ENCODE results near the gene PLA2G2C. TPM values are rescaled to one million over a fixed set of nuclear protein-coding genes. Genes with fewer than 3 reads are reported as not detected.
"Not testable (repeated sequence)": the region's sequence is repeated elsewhere in the genome, so short reads cannot be mapped to it uniquely, and the experiment has no call there.

The PLA2G2C gene
- under 1 TPM in 3 of 4 donors, not detected in 1; 0.33 to 0.42 (median 0.40) TPM for total RNA-seq

GRCh38 chr1:20185834-20186782, at the start of gene PLA2G2C, which contains the start of gene UBXN10:
PLA2G2C (minus strand) TSS chr1:20186518; CDS start chr1:20177363, 9,155 bp downstream.
UBXN10 (plus strand) TSS chr1:20186096; CDS start chr1:20190562, 4,466 bp downstream.
- peak; percentile 95 for DNase-seq (ENCODE audit: extremely low spot score)
- WGBS, result under 1% methylated on average over 16 of the region's 52 CpGs
- Histone ChIP-seq H3K27ac (replicated peaks in 1 of 4) (peak within 1 kb of the TSS; percentile 86 to 93 (median 88)), H3K27me3 (peaks cover 0 to 8% (median 0%) of the 10 kb centered on the region in 4 donors), H3K4me3 (peak within 1 kb of the TSS; percentile 62 to 72 (median 67)), H3K4me1 (peaks cover 22 to 68% (median 64%) of the 10 kb centered on the region in 4 donors), H3K9me3 (no peaks in the 10 kb centered on the region), H3K36me3 (peaks cover 0 to 6% (median 2%) of the 10 kb centered on the region in 4 donors)
- TF ChIP-seq EP300 (IDR thresholded peaks at IDR 0.05) (no peak), POLR2A (IDR thresholded peaks at IDR 0.05; ENCODE audit: low read depth) (no peak), POLR2AphosphoS5 (IDR thresholded peaks at IDR 0.05) (peak; percentile 64 to 82), CTCF (IDR thresholded peaks at IDR 0.05) (no peak)
- intact Hi-C loops (cut with DNase I), result no loop called here

DNA sequence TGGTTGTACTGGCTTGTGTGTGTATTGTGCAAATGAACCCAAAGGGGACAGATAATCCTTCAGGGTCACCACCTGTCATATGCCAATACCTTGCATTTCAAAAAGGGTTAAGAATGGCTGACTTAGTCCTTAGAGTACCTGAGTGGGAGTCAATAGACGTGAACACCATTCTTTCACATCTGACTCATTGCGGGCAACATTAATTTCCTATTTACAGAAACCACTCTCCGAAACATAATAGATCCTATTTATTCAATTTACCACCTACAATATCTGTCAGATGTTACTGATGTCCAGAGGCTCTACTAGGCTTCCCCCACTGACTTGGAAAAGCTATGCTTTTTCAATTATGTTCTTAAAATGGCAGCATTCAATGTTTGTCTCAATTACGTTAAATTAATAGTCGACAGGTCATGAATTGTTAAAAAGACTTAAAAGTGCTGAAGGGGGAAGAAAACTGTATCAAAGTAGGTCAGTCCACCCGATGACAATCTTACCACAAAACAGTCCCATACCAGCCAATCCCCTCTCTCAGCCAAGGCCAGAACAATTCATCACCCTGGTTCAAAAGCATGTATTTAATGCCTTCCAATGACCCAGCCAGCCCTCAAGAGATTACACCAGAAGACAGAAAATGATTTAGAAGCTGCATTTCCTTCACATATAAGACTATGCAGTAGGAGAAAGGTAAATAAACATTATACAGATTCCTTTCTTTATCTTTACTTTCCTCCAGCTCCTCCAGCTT, 48.6 kb upstream of the PLA2G2C start:
- Histone ChIP-seq H3K36me3 (no peaks in the 10 kb centered on the region), H3K27me3 (peaks cover 0 to 78% (median 4%) of the 10 kb centered on the region in 4 donors), H3K4me3 (no peak overlapping the region), H3K4me1 (no peaks in the 10 kb centered on the region), H3K27ac (replicated peaks in 1 of 4) (no peak overlapping the region), H3K9me3 (no peaks in the 10 kb centered on the region)
- no peak for DNase-seq (ENCODE audit: extremely low spot score)
- TF ChIP-seq EP300 (IDR thresholded peaks at IDR 0.05), result no peak
- TF ChIP-seq CTCF (IDR thresholded peaks at IDR 0.05), result no peak
- no peak for TF ChIP-seq POLR2A (IDR thresholded peaks at IDR 0.05; ENCODE audit: low read depth)
- intact Hi-C loops (cut with DNase I), result no loop called here
- WGBS, result 89% methylated on average over 6 of the region's 6 CpGs

DNA sequence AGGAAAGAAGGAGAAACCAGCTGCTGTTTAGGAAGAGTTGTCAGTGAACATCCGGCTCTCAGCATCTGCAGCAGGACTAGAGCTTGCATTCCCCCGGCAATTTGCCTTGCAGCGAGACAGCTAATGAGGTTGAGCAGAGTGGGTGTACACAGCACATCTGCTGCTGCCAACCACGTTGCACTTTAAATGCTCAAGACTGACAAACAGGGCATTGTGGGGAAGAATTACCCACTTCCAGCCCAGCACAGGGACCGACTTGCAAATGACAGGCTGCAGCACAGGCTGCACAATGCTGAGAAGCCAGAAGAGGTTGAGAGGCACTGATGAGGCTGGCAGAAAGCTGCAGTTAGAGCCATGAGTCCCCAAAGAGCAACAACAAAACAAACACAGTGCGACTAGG, 47.5 kb upstream of the PLA2G2C start:
- TF ChIP-seq CTCF (IDR thresholded peaks at IDR 0.05), result no peak
- Histone ChIP-seq H3K9me3 (no peaks in the 10 kb centered on the region), H3K4me1 (no peaks in the 10 kb centered on the region), H3K36me3 (no peaks in the 10 kb centered on the region), H3K4me3 (no peak overlapping the region), H3K27me3 (peaks cover 0 to 76% (median 4%) of the 10 kb centered on the region in 4 donors), H3K27ac (replicated peaks in 1 of 4) (no peak overlapping the region)
- intact Hi-C loops (cut with DNase I), result no loop called here
- WGBS, result 26% methylated on average over 6 of the region's 6 CpGs
- DNase-seq (ENCODE audit: extremely low spot score), result no peak

DNA sequence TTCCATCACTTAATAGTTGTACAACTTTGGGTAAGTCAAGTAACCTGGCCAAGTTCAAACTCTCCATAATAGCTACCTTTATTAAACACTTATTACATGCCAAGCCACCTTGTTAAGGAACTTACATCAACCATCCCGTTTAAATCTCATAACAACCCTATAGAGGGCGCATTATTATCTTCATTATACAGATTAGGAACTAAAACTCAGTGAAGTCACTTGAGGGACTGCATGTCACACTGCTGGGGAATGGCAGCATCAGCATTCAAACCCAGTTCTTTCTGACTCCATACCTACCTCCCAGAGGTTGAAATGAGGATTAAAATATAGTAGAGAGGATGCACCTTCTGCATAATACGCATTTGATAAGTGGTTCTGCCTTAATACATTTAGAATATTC, 47.1 kb upstream of the PLA2G2C start:
- Histone ChIP-seq H3K4me3 (no peak overlapping the region), H3K27me3 (peaks cover 0 to 72% (median 4%) of the 10 kb centered on the region in 4 donors), H3K9me3 (no peaks in the 10 kb centered on the region), H3K27ac (replicated peaks in 1 of 4) (no peak overlapping the region), H3K36me3 (no peaks in the 10 kb centered on the region), H3K4me1 (no peaks in the 10 kb centered on the region)
- DNase-seq (ENCODE audit: extremely low spot score), result no peak
- 37% methylated on average over 3 of the region's 3 CpGs for WGBS
- intact Hi-C loops (cut with DNase I), result no loop called here
- TF ChIP-seq CTCF (IDR thresholded peaks at IDR 0.05), result peak in 2 of 3 experiments; percentile 14 to 36
- no peak for TF ChIP-seq EP300 (IDR thresholded peaks at IDR 0.05)

- 32% methylated on average over 7 of the region's 7 CpGs for WGBS
- H3K4me3 ChIP-seq; H3K36me3 ChIP-seq; intact Hi-C loops (cut with DNase I); DNase-seq (ENCODE audit: extremely low spot score); H3K27ac ChIP-seq (replicated peaks in 1 of 4); H3K9me3 ChIP-seq; H3K4me1 ChIP-seq: not testable (repeated sequence)
- peaks cover 0 to 72% (median 8%) of the 10 kb centered on the region in 4 donors for H3K27me3 ChIP-seq
Measured at GRCh38 chr1:20232564-20232963, 46.2 kb upstream of the PLA2G2C start.
